HuH-7 (cell line): Measurements from ENCODE around the gene TOX2.

ENCODE experiments used
- DNase-seq: peaks from one replicate; pipeline ENCODE4 v3.0.0; 2011; ENCODE audit warnings: low spot score

Gene TOX2

GRCh38 chr20:44102582-44102981, 187.9 kb downstream of the TOX2 start:
- DNase-seq = no peak

GRCh38 chr20:44104798-44105517, 190.3 kb downstream of the TOX2 start:
- no peak for DNase-seq

DNA sequence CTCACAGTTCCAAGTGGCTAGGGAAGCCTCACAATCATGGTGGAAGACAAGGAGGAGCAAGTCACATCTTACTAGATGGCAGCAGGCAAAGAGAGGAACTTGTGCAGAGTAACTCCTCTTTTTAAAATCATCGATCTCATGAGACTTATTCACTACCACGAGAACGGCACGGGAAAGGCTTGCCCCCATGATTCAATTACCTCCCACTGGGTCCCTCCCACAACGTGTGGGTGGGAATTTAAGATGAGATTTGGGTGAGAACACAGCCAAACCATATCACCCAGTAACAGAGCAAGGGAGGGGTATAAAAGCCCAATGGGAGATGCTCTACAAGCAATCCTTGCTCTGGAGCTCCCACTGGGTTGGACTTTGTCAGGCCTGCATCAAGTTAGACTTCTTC, 192.0 kb downstream of the TOX2 start:
- no peak for DNase-seq

GRCh38 chr20:44109951-44110361, 195.3 kb downstream of the TOX2 start:
- DNase-seq = no peak

DNA sequence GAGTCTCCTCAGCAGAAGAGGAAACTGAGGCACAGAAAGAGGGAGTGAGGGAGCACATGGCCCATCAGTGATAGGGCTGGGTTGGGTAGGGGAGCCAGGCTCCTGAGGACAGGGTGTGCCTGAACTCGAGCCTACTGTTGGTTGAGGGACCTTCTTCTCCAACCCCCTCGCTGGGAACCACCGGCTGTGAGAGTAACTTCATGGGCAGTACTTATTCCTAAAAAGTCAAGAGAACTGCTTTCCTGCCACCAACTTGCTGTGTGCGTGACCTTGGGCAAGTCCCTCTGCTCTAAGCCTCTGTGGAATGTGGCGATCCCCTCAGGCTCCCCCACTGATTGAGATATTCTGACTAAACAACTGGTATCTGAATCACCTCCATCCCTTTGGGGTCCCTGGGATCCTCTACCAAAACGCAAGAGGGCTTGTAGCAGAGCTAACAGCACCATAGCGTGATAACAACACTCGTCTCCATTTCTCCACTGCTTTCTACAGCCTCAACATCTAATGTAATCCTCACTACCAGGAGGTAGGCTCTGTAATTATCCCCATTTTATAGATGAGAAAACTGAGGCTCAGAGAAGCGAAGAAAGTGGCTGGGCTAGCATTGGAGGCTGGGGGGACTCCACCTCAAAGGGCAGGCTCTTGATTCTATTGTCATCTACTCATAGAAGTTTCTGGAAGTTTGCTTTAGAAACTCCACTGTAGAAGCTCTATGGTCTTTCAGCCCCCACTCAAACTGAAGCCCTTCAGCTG, 196.3 kb downstream of the TOX2 start:
- DNase-seq = no peak

- DNase-seq = no peak
These were observed 197.2 kb downstream of the TOX2 start for GRCh38 chr20:44111712-44112335.

- DNase-seq = no peak
These were observed 197.8 kb downstream of the TOX2 start for GRCh38 chr20:44112456-44112855.

DNA sequence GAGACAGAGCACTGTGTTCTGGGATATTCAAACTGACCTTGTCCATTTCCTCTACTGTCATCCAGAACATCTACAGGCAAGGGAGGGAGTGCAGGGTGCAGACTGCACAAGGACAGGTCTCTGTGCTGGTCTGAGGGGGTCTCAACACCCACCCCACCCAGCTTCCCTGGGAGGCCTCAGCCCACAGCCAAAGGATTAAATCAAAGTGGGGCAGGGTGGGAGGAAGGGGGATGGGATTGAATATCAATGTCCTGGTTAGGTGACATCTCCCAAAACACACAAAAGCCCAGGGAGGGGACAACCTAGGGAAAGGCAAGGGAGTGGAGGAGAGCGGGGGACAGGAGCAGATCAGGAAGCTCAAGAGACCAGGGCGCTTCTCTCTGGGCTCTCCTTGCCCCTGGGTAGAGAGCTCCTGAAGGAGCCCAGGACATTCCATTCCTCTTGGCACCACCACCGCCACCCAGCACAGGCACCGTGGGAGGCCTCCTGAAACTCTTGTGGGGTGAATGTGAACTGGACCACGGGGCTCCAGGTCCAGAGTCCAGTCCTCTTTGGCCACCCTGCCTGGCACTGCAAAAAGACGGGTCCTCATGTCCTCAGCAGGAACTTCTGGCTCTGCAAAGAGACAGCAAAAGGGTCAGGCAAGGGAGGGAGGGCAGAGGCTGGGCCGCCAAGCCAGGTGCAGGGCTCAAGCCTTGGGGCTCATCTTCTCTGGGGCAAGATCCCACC, 198.4 kb downstream of the TOX2 start:
- no peak for DNase-seq

- DNase-seq = no peak
These were observed 199.1 kb downstream of the TOX2 start for GRCh38 chr20:44113618-44114376.

DNA sequence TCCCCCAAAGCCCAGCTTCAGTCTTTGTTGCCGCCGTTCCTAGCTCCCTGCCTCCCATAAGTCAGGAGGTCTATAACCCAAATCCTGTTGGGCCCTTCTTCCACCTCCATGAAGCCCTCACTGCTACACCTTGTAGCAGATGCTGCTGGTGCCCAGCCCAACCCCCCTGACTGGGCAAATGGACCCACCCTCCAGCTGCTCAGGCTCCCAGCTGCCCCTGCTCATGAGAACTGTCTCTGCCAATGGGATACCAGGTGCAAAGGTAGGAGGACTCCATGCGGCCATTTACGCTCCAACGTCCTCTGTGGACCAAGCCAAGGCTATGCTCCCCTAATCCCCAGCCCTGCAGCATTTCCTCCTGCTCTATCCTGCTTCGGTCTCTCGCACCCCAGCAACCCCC, 200.5 kb downstream of the TOX2 start:
- no peak for DNase-seq

DNA sequence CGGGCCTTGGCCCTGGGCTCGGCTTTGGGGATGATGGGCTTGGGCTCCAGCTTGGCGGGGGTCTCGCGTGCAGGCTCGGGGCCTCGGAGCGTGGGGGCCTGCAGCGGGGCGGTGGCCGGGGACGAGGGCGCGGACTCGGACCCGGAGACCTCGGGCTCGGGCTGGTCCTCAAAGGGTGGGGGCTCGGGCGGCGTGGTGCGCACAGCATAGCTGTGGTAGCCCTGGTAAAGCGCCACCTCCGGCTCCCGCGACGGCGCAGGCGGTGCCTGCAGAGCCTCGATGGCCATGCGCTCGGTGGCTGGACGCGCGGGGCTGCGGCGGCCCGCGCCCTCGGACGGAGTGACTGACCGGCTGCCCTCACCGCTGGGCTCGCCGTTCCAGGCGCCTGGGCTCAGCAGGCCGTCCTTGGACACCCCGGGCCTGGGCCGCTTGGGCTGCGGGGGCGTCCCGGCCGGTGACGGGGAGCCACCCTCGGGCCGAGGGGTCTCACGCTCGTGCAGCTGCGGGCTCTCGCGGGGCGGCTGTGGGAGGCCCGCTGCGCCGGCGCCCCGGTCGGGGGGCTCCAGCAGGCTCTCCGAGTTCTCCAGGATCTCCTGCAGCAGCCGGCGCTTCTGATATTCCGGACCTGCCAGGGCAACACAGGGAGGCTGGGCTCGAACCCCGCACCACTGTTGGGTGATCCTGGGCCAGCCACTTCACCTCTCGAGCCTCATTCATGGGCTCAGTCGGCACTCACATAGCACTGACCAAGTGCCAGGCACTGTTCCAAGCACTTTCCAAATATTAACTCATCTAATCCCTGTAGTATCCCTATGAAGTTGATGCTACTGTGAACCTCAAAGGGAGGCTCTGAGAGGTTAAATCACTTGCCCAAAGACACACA, 201.4 kb downstream of the TOX2 start:
- DNase-seq = no peak

- no peak for DNase-seq
These were observed 202.9 kb downstream of the TOX2 start for GRCh38 chr20:44117296-44118184.

DNA sequence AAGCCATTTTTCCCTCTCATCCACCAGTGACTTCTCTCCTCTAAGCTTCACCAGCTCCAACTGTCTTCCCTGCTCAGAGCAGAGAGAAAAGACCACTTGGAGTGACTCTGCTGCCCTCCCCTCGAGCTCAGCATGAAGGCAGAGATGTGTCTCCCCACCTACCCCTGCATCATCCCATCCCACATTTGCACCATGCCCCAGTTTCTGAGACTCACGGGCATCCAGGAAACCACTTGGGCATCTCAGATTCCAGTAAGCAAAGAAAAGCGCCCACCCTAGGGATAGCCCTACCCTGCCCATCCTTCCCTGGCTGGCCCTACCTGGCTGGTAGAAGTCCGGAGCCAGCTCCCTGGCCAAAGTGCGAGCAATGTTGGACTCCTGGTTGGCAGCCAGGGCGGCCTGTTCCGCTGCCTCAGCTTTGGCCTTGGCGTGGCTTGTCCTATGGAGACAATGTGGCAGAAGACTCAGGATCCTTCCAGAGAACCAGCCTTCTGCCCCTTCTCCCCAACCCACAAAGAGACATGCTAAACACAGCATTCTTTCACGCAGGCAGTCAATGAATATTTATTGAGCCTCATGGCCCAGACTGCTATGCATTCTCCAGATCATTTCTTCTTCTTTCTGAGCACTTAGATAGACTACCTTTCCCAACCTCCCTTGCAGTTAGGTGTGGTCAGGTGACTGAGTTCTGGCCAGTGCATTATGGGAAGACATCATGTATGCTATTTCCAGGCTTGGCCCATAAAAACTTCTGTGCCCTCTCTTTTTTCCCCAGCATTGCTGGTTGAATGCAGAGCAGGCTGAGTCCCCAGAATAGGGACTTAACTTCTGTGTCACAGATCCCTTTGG, 203.8 kb downstream of the TOX2 start:
- no peak for DNase-seq
